Peyer's patch (tissue), 4 donors: ENCODE measurements around the gene ZNF197.

ENCODE experiments used
- POLR2A ChIP-seq, 2 donors: fragments of 450-650 bp; IDR thresholded peaks; one replicate each; pipeline ENCODE4 v1.5.1; 2017; ENCODE audit warnings: antibody characterized with exemption in 2 of 2, mild to moderate bottlenecking in 2 of 2, moderate library complexity in 2 of 2
- TF ChIP-seq, protein P1 (sequence below), 6 experiments: fragments of 450-650 bp in 4 of 6; fragments of 200-600 bp in 2 of 6; sonication (generic) in 1 of 6; IDR thresholded peaks; one replicate each; pipeline ENCODE4 v1.5.1; 2017 to 2019; ENCODE audit warnings: antibody characterized with exemption in 6 of 6, mild to moderate bottlenecking in 3 of 6, moderate library complexity in 1 of 6

DNA sequence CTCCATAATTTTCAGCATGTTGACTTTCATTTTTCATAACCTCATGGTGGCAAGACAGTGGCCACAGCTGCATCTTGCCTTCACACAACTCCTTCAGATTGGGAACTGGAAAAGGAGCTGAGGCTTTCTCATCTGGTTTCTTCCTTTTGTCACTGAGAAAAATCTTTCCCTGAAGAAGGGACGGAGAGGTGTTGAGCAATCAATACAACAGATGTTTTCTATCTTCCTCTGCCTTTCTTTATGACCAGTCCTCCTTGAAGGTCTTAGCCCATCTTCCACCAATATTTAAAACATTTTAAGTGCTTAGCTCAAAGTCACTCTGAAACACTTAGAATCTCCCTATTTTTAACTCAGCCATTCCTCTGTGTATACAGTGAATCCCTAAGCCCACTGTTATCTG is 28.2 kb upstream of the ZNF197 start:
- TF ChIP-seq, protein P1, sequence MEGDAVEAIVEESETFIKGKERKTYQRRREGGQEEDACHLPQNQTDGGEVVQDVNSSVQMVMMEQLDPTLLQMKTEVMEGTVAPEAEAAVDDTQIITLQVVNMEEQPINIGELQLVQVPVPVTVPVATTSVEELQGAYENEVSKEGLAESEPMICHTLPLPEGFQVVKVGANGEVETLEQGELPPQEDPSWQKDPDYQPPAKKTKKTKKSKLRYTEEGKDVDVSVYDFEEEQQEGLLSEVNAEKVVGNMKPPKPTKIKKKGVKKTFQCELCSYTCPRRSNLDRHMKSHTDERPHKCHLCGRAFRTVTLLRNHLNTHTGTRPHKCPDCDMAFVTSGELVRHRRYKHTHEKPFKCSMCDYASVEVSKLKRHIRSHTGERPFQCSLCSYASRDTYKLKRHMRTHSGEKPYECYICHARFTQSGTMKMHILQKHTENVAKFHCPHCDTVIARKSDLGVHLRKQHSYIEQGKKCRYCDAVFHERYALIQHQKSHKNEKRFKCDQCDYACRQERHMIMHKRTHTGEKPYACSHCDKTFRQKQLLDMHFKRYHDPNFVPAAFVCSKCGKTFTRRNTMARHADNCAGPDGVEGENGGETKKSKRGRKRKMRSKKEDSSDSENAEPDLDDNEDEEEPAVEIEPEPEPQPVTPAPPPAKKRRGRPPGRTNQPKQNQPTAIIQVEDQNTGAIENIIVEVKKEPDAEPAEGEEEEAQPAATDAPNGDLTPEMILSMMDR (IDR thresholded peaks at IDR 0.05), result no peak
- TF ChIP-seq POLR2A (IDR thresholded peaks at IDR 0.05), result no peak
